Measurements from ENCODE around the gene VAV2. TPM values are rescaled to one million over a fixed set of nuclear protein-coding genes. Genes with fewer than 3 reads are reported as not detected.
A peak's percentile ranks its signal among the peaks of the same experiment; 100 is the strongest.

Gene VAV2
- total RNA-seq, 2 donors from 2014 or later = 3.4 to 6.0 TPM

- no peak for DNase-seq (ENCODE audit: low spot score)
- Histone ChIP-seq H3K36me3 (no peaks in the 10 kb centered on the region), H3K9me3 (no peaks in the 10 kb centered on the region), H3K27me3 (no peaks in the 10 kb centered on the region), H3K27ac (no peak overlapping the region), H3K4me1 (no peaks in the 10 kb centered on the region), H3K4me3 (no peak overlapping the region)
- peak; percentile 65 to 67 for TF ChIP-seq CTCF (IDR thresholded peaks at IDR 0.05)
These were observed 265.5 kb downstream of the VAV2 start for GRCh38 chr9:133726401-133727276.

- no peak for DNase-seq (ENCODE audit: low spot score)
- Histone ChIP-seq H3K36me3 (no peaks in the 10 kb centered on the region), H3K9me3 (no peaks in the 10 kb centered on the region), H3K27ac (no peak overlapping the region), H3K27me3 (no peaks in the 10 kb centered on the region), H3K4me3 (no peak overlapping the region), H3K4me1 (no peaks in the 10 kb centered on the region)
- TF ChIP-seq CTCF (IDR thresholded peaks at IDR 0.05) = no peak
These were observed 266.2 kb downstream of the VAV2 start for GRCh38 chr9:133725886-133726285.

- Histone ChIP-seq H3K36me3 (no peaks in the 10 kb centered on the region), H3K9me3 (no peaks in the 10 kb centered on the region), H3K27me3 (no peaks in the 10 kb centered on the region), H3K4me3 (no peak overlapping the region), H3K27ac (no peak overlapping the region), H3K4me1 (peaks cover 0 to 21% of the 10 kb centered on the region in 2 donors)
- TF ChIP-seq CTCF (IDR thresholded peaks at IDR 0.05) = no peak
- no peak for DNase-seq (ENCODE audit: low spot score)
These were observed 273.4 kb downstream of the VAV2 start for GRCh38 chr9:133718563-133719315.

- DNase-seq (ENCODE audit: low spot score) = no peak
- no peak for TF ChIP-seq CTCF (IDR thresholded peaks at IDR 0.05)
These were observed 274.8 kb downstream of the VAV2 start for GRCh38 chr9:133717113-133718031.

DNA sequence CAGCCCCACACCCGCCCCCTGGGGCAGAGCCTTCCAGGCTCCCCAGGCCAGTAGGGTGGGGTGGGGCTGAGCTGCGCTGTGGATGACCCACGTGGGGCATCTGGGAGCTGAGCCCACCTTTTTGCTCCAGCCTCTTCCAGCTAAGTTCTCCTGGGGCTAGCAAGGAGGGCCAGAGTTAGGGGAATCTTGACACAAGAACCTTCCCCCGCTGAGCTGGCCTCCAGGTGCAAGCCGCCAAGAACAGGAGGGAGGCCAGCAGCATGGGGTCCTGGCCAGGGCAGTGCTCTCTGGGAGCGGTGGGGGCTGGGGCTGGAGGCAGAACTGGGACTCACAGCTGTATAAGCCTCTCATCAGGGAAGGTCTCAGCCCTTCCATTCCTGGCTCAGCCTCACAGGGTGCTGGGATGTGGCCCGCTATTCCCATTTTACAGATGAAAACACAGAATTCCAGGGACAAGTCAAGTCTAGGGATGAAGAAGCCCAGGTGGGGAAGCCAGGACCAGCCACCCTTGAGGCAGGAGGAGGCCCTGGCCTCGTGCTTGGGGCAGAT lies 275.5 kb downstream of the VAV2 start:
- Histone ChIP-seq H3K4me3 (no peak overlapping the region), H3K27me3 (no peaks in the 10 kb centered on the region), H3K4me1 (peaks cover 0 to 21% of the 10 kb centered on the region in 2 donors), H3K9me3 (no peaks in the 10 kb centered on the region), H3K36me3 (no peaks in the 10 kb centered on the region), H3K27ac (no peak overlapping the region)
- no peak for TF ChIP-seq CTCF (IDR thresholded peaks at IDR 0.05)
- DNase-seq (ENCODE audit: low spot score) = peak; percentile 70

More at GRCh38 chr9:133717113-133718031, 274.8 kb downstream of the VAV2 start:
- H3K4me3 ChIP-seq = no peak overlapping the region
- H3K4me1 ChIP-seq = peaks cover 0 to 21% of the 10 kb centered on the region in 2 donors
- no peak overlapping the region for H3K27ac ChIP-seq
- H3K9me3 ChIP-seq = no peaks in the 10 kb centered on the region
- H3K27me3 ChIP-seq = no peaks in the 10 kb centered on the region
- H3K36me3 ChIP-seq = no peaks in the 10 kb centered on the region
